Measurements from ENCODE around the gene ABHD12B. TPM values are rescaled to one million over a fixed set of nuclear protein-coding genes. Genes with fewer than 3 reads are reported as not detected.

Gene ABHD12B
- total RNA-seq, 2 donors from 2014 or later, result not detected

GRCh38 chr14:50831726-50832168 lies 40.1 kb upstream of the ABHD12B start:
- ATAC-seq (replicated peaks in 1 of 2) (no peak), DNase-seq (no peak)
- Mint-ChIP-seq H3K4me3 (peak overlapping the region; percentile 94 to 95), H3K4me1 (ENCODE audit: low read depth) (peaks cover 67% of the 10 kb centered on the region), H3K27ac (peak overlapping the region; percentile 75), H3K36me3 (ENCODE audit: insufficient read depth in 2 of 2) (peaks cover 5 to 7% of the 10 kb centered on the region in 2 donors), H3K9me3 (no peaks in the 10 kb centered on the region), H3K27me3 (ENCODE audit: low read depth) (peaks cover 13% of the 10 kb centered on the region)

- H3K27me3 Mint-ChIP-seq (ENCODE audit: low read depth), result peaks cover 13% of the 10 kb centered on the region
- ATAC-seq (replicated peaks in 1 of 2) (no peak), DNase-seq (no peak)
- H3K4me1 Mint-ChIP-seq (ENCODE audit: low read depth), result peaks cover 64% of the 10 kb centered on the region
- peaks cover 2 to 3% of the 10 kb centered on the region in 2 donors for H3K36me3 Mint-ChIP-seq (ENCODE audit: insufficient read depth in 2 of 2)
- no peak overlapping the region for H3K27ac Mint-ChIP-seq
- H3K4me3 Mint-ChIP-seq, result peak overlapping the region in 1 of 2 donors; percentile 11
- H3K9me3 Mint-ChIP-seq, result no peaks in the 10 kb centered on the region
These were observed 38.8 kb upstream of the ABHD12B start for GRCh38 chr14:50832935-50833630.

GRCh38 chr14:50834802-50835276 lies 37.0 kb upstream of the ABHD12B start:
- H3K4me3 Mint-ChIP-seq, result no peak overlapping the region
- ATAC-seq (replicated peaks in 1 of 2) (no peak), DNase-seq (no peak)
- H3K36me3 Mint-ChIP-seq (ENCODE audit: insufficient read depth in 2 of 2), result peaks cover 2% of the 10 kb centered on the region in 2 donors
- H3K4me1 Mint-ChIP-seq (ENCODE audit: low read depth), result peaks cover 65% of the 10 kb centered on the region
- H3K27ac Mint-ChIP-seq, result no peak overlapping the region
- peaks cover 13% of the 10 kb centered on the region for H3K27me3 Mint-ChIP-seq (ENCODE audit: low read depth)
- no peaks in the 10 kb centered on the region for H3K9me3 Mint-ChIP-seq

GRCh38 chr14:50835280-50835679 lies 36.6 kb upstream of the ABHD12B start:
- Mint-ChIP-seq H3K4me3 (peak overlapping the region in 1 of 2 donors; percentile 6), H3K4me1 (ENCODE audit: low read depth) (peaks cover 65% of the 10 kb centered on the region), H3K27ac (no peak overlapping the region)

GRCh38 chr14:50836515-50836914 lies 35.3 kb upstream of the ABHD12B start:
- Mint-ChIP-seq H3K27ac (no peak overlapping the region), H3K9me3 (peaks cover 0 to 2% of the 10 kb centered on the region in 2 donors), H3K27me3 (ENCODE audit: low read depth) (peaks cover 13% of the 10 kb centered on the region), H3K36me3 (ENCODE audit: insufficient read depth in 2 of 2) (no peaks in the 10 kb centered on the region), H3K4me3 (no peak overlapping the region), H3K4me1 (ENCODE audit: low read depth) (peaks cover 62% of the 10 kb centered on the region)
- DNase-seq (no peak), ATAC-seq (replicated peaks in 1 of 2) (no peak)

More at GRCh38 chr14:50835280-50835679, 36.6 kb upstream of the ABHD12B start:
- peaks cover 2% of the 10 kb centered on the region in 2 donors for H3K36me3 Mint-ChIP-seq (ENCODE audit: insufficient read depth in 2 of 2)
- ATAC-seq (replicated peaks in 1 of 2) (no peak), DNase-seq (no peak)
- peaks cover 13% of the 10 kb centered on the region for H3K27me3 Mint-ChIP-seq (ENCODE audit: low read depth)
- no peaks in the 10 kb centered on the region for H3K9me3 Mint-ChIP-seq

- H3K4me1 Mint-ChIP-seq (ENCODE audit: low read depth), result peaks cover 55% of the 10 kb centered on the region
- H3K36me3 Mint-ChIP-seq (ENCODE audit: insufficient read depth in 2 of 2), result no peaks in the 10 kb centered on the region
- H3K27me3 Mint-ChIP-seq (ENCODE audit: low read depth), result peaks cover 7% of the 10 kb centered on the region
- peaks cover 0 to 2% of the 10 kb centered on the region in 2 donors for H3K9me3 Mint-ChIP-seq
- ATAC-seq (replicated peaks in 1 of 2), result no peak
- no peak overlapping the region for H3K27ac Mint-ChIP-seq
- no peak overlapping the region for H3K4me3 Mint-ChIP-seq
- no peak for DNase-seq
These were observed 34.6 kb upstream of the ABHD12B start for GRCh38 chr14:50837271-50837670.

GRCh38 chr14:50837850-50838470 lies 33.9 kb upstream of the ABHD12B start:
- Mint-ChIP-seq H3K4me1 (ENCODE audit: low read depth) (peaks cover 48% of the 10 kb centered on the region), H3K27me3 (ENCODE audit: low read depth) (no peaks in the 10 kb centered on the region), H3K36me3 (ENCODE audit: insufficient read depth in 2 of 2) (no peaks in the 10 kb centered on the region), H3K27ac (no peak overlapping the region), H3K4me3 (no peak overlapping the region), H3K9me3 (peaks cover 0 to 2% of the 10 kb centered on the region in 2 donors)
- ATAC-seq (replicated peaks in 1 of 2), result peak in 1 of 2 donors; percentile 56
- DNase-seq, result no peak

GRCh38 chr14:50839048-50839447 lies 32.8 kb upstream of the ABHD12B start:
- H3K36me3 Mint-ChIP-seq (ENCODE audit: insufficient read depth in 2 of 2), result no peaks in the 10 kb centered on the region
- no peak overlapping the region for H3K27ac Mint-ChIP-seq
- ATAC-seq (replicated peaks in 1 of 2) (peak; percentile 69 to 81), DNase-seq (peak in 1 of 2 donors; percentile 33)
- peaks cover 0 to 2% of the 10 kb centered on the region in 2 donors for H3K9me3 Mint-ChIP-seq
- H3K27me3 Mint-ChIP-seq (ENCODE audit: low read depth), result no peaks in the 10 kb centered on the region
- peaks cover 38% of the 10 kb centered on the region for H3K4me1 Mint-ChIP-seq (ENCODE audit: low read depth)
- peak overlapping the region in 1 of 2 donors; percentile 28 for H3K4me3 Mint-ChIP-seq

- Mint-ChIP-seq H3K27ac (no peak overlapping the region), H3K36me3 (ENCODE audit: insufficient read depth in 2 of 2) (no peaks in the 10 kb centered on the region), H3K27me3 (ENCODE audit: low read depth) (no peaks in the 10 kb centered on the region), H3K9me3 (peaks cover 0 to 2% of the 10 kb centered on the region in 2 donors), H3K4me3 (no peak overlapping the region), H3K4me1 (ENCODE audit: low read depth) (peaks cover 31% of the 10 kb centered on the region)
- ATAC-seq (replicated peaks in 1 of 2) (no peak), DNase-seq (no peak)
These were observed 32.2 kb upstream of the ABHD12B start for GRCh38 chr14:50839691-50840090.

- ATAC-seq (replicated peaks in 1 of 2) (no peak), DNase-seq (no peak)
- Mint-ChIP-seq H3K9me3 (peaks cover 0 to 2% of the 10 kb centered on the region in 2 donors), H3K4me3 (no peak overlapping the region), H3K27ac (no peak overlapping the region), H3K36me3 (ENCODE audit: insufficient read depth in 2 of 2) (no peaks in the 10 kb centered on the region), H3K4me1 (ENCODE audit: low read depth) (peaks cover under 1% of the 10 kb centered on the region), H3K27me3 (ENCODE audit: low read depth) (no peaks in the 10 kb centered on the region)
These were observed 27.5 kb upstream of the ABHD12B start for GRCh38 chr14:50844391-50844790.

GRCh38 chr14:50845166-50845565 lies 26.7 kb upstream of the ABHD12B start:
- no peak for DNase-seq
- Mint-ChIP-seq H3K36me3 (ENCODE audit: insufficient read depth in 2 of 2) (no peaks in the 10 kb centered on the region), H3K27me3 (ENCODE audit: low read depth) (no peaks in the 10 kb centered on the region), H3K4me1 (ENCODE audit: low read depth) (no peaks in the 10 kb centered on the region), H3K4me3 (no peak overlapping the region), H3K27ac (no peak overlapping the region), H3K9me3 (peaks cover 0 to 2% of the 10 kb centered on the region in 2 donors)
- no peak for ATAC-seq (replicated peaks in 1 of 2)

- DNase-seq (no peak), ATAC-seq (replicated peaks in 1 of 2) (no peak)
- H3K4me1 Mint-ChIP-seq (ENCODE audit: low read depth), result no peaks in the 10 kb centered on the region
- no peak overlapping the region for H3K4me3 Mint-ChIP-seq
- H3K36me3 Mint-ChIP-seq (ENCODE audit: insufficient read depth in 2 of 2), result no peaks in the 10 kb centered on the region
- H3K27ac Mint-ChIP-seq, result no peak overlapping the region
- H3K27me3 Mint-ChIP-seq (ENCODE audit: low read depth), result no peaks in the 10 kb centered on the region
- no peaks in the 10 kb centered on the region for H3K9me3 Mint-ChIP-seq
These were observed 25.5 kb upstream of the ABHD12B start for GRCh38 chr14:50846226-50846880.

- no peak for DNase-seq
- no peak overlapping the region for H3K4me3 Mint-ChIP-seq
- H3K36me3 Mint-ChIP-seq (ENCODE audit: insufficient read depth in 2 of 2), result no peaks in the 10 kb centered on the region
- peaks cover 12% of the 10 kb centered on the region for H3K4me1 Mint-ChIP-seq (ENCODE audit: low read depth)
- H3K27ac Mint-ChIP-seq, result no peak overlapping the region
- H3K27me3 Mint-ChIP-seq (ENCODE audit: low read depth), result no peaks in the 10 kb centered on the region
- ATAC-seq (replicated peaks in 1 of 2), result peak; percentile 81 to 86
- no peaks in the 10 kb centered on the region for H3K9me3 Mint-ChIP-seq
These were observed 18.0 kb upstream of the ABHD12B start for GRCh38 chr14:50853891-50854290.
